A673 (cell line): ENCODE measurements around the gene FCRL6. TPM values are rescaled to one million over a fixed set of nuclear protein-coding genes. Genes with fewer than 3 reads are reported as not detected.

Experiments
- BruUV-seq: library from RNA; stranded (reverse); fragments of 400-500 nt; replicated peaks from 2 replicates; lab custom pipeline; 2021; lab: Mats Ljungman, UMichigan
- CTCF ChIA-PET: fragments of 300-600 bp; sonication (Branson Sonifier 250); formaldehyde crosslinking; loops from one replicate; lab custom pipeline; 2022; ENCODE audit warnings: antibody characterized with exemption; lab: Charles Lee
- POLR2A ChIA-PET: fragments of 300-600 bp; sonication (Branson Sonifier 250); formaldehyde crosslinking; loops from one replicate; lab custom pipeline; 2022; ENCODE audit warnings: antibody characterized with exemption; ENCODE audit not compliant: low non-redundant PET; lab: Charles Lee
- DNase-seq: peaks from one replicate; pipeline ENCODE4 v3.0.0-alpha.2; 2015; ENCODE audit warnings: low spot score
- H3K27ac ChIP-seq: fragments of 200-600 bp; sonication (generic); 2 replicates; pipeline ENCODE4 v1.5.1; 2016; ENCODE audit warnings: mixed run types, low read depth, mild to moderate bottlenecking, mixed read lengths, antibody characterized with exemption, low read length; ENCODE audit not compliant: poor library complexity, severe bottlenecking
- H3K27me3 ChIP-seq: fragments of 200-600 bp; sonication (generic); replicated peaks from 2 replicates; pipeline ENCODE4 v1.6.1; 2017; ENCODE audit warnings: mixed run types, low read depth, mild to moderate bottlenecking, mixed read lengths, antibody characterized with exemption, low read length; ENCODE audit not compliant: insufficient read depth, poor library complexity
- H3K36me3 ChIP-seq: fragments of 200-600 bp; sonication (generic); 2 replicates; pipeline ENCODE4 v1.6.1; 2016; ENCODE audit warnings: mixed run types, mild to moderate bottlenecking, mixed read lengths, antibody characterized with exemption, low read length; ENCODE audit not compliant: insufficient read depth, poor library complexity, severe bottlenecking
- H3K4me1 ChIP-seq: fragments of 200-600 bp; sonication (generic); 2 replicates; pipeline ENCODE4 v1.6.1; 2017; ENCODE audit warnings: mixed run types, mild to moderate bottlenecking, mixed read lengths, antibody characterized with exemption, low read length; ENCODE audit not compliant: insufficient read depth, poor library complexity, severe bottlenecking
- H3K4me3 ChIP-seq: fragments of 200-600 bp; sonication (generic); 2 replicates; pipeline ENCODE4 v1.5.1; 2016; ENCODE audit warnings: low read depth, mixed run types, mild to moderate bottlenecking, mixed read lengths, low read length; ENCODE audit not compliant: poor library complexity, severe bottlenecking
- H3K9me3 ChIP-seq: fragments of 200-600 bp; sonication (generic); 2 replicates; pipeline ENCODE4 v1.6.1; 2016; ENCODE audit warnings: mixed run types, low read depth, mild to moderate bottlenecking, mixed read lengths, antibody characterized with exemption, low read length; ENCODE audit not compliant: poor library complexity, severe bottlenecking
- CTCF ChIP-seq: fragments of 300-800, 200-600 bp; sonication (generic); conservative IDR thresholded peaks from 2 replicates; pipeline ENCODE4 v1.5.1; 2017; ENCODE audit warnings: low read depth, mild to moderate bottlenecking, antibody characterized with exemption, low read length, moderate library complexity, mixed read lengths
- EZH2 ChIP-seq: fragments of 200-600 bp; sonication (generic); IDR thresholded peaks from 2 replicates; pipeline ENCODE4 v1.6.1; 2017; ENCODE audit warnings: borderline replicate concordance, low read depth, mild to moderate bottlenecking, mixed read lengths, antibody characterized with exemption, low read length; ENCODE audit not compliant: poor library complexity, severe bottlenecking
- intact Hi-C: fragments of 100-400 bp; cut with micrococcal nuclease; formaldehyde crosslinking; loops from one replicate; pipeline ENCODE4 v1.10.0; 2022; ENCODE audit not compliant: unreplicated experiment
- total RNA-seq: library from RNA; stranded (reverse); gene quantifications from 2 replicates; pipeline ENCODE4 v1.2.3, GENCODE V29; 2021

Gene FCRL6
- total RNA-seq, 1 experiment from 2014 or later: 0.15 TPM

- no TSS peak for BruUV-seq
- intact Hi-C loops: no loop called here
- Histone ChIP-seq H3K4me3 (no peak overlapping the region), H3K27me3 (no peaks in the 10 kb centered on the region), H3K27ac (no peak overlapping the region), H3K36me3 (no peaks in the 10 kb centered on the region), H3K9me3 (no peaks in the 10 kb centered on the region), H3K4me1 (peaks cover under 1% of the 10 kb centered on the region)
- DNase-seq: no peak
- TF ChIP-seq EZH2 (no peak), CTCF (no peak)
- POLR2A ChIA-PET: no interaction called here
- CTCF ChIA-PET: no interaction called here
These were observed 62.1 kb downstream of the FCRL6 start for GRCh38 chr1:159864262-159864661.

Other genes starting within 250 kb of the FCRL6 start
- gene APCS, start 214.5 kb upstream of the FCRL6 start, total RNA-seq: not detected in 2 replicates
- not detected in 2 replicates for gene CRP, start 87.8 kb upstream of the FCRL6 start, total RNA-seq
- gene DUSP23, start 21.4 kb upstream of the FCRL6 start, total RNA-seq: 27.9 and 31.0 TPM in 2 replicates
- not detected in 2 replicates for gene SLAMF8, start 24.5 kb downstream of the FCRL6 start, total RNA-seq
- gene VSIG8, start 60.3 kb downstream of the FCRL6 start, total RNA-seq: not detected in 2 replicates
- gene CFAP45, start 97.8 kb downstream of the FCRL6 start, total RNA-seq: 1.5 and 3.6 TPM in 2 replicates
- gene TAGLN2, start 123.1 kb downstream of the FCRL6 start, total RNA-seq: 155 and 198 TPM in 2 replicates
- 6.5 and 7.1 TPM in 2 replicates for gene IGSF9, start 143.3 kb downstream of the FCRL6 start, total RNA-seq
- not detected in 2 replicates for gene SLAMF9, start 151.9 kb downstream of the FCRL6 start, total RNA-seq
- gene PIGM, start 229.6 kb downstream of the FCRL6 start, total RNA-seq: 4.6 and 5.3 TPM in 2 replicates